GM10847 (cell line): Measurements from ENCODE around the gene LRRC15.

Source experiments
- POLR2A ChIP-seq: IDR thresholded peaks from 2 replicates; pipeline ENCODE4 v1.6.1; 2011; ENCODE audit not compliant: insufficient read length; ENCODE audit errors: extremely low read depth

The LRRC15 gene

GRCh38 chr3:194369522-194370279 lies at the start of gene LRRC15:
Gene LRRC15, minus strand, starts transcription at chr3:194369743. Its CDS starts 8,700 bp downstream, at chr3:194361043.
- TF ChIP-seq POLR2A = no peak

DNA sequence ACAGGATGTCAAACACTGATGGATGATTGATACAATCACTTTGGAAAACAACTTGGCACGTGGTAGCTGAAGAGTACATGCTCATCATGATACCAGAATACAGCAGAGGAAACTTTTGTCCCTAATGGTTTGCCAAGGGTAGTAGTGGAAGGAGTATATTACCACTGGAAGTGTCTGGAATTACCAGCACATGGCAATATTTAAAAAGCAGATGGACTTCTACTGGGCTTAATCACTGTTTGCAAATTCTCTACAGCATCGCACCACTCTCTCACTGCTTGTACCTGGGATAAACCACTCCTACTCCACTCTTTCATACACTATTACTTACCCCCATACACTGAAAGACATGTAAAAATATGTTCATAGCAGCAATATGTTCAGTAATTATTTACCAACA lies 49.1 kb upstream of the LRRC15 start:
- TF ChIP-seq POLR2A = no peak

DNA sequence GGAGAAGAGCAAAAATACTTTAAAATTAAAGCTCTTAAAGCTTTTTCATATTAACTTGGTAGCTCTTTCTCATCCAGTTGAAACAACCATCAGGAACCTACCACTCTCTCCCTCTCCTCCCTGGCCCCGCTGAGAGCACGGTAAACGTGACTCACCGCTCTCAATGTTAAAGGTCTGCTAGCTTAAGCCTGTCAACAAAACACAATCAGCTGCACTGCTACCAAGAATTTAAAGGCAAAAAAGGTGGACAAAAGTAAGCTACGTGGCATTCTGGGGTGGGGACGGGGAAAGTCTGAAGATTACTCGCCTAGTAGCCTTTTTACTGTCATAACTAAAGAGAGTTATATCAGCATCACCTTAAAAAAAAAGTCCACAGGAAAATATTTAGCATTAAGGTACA lies 37.9 kb upstream of the LRRC15 start:
- no peak for TF ChIP-seq POLR2A

DNA sequence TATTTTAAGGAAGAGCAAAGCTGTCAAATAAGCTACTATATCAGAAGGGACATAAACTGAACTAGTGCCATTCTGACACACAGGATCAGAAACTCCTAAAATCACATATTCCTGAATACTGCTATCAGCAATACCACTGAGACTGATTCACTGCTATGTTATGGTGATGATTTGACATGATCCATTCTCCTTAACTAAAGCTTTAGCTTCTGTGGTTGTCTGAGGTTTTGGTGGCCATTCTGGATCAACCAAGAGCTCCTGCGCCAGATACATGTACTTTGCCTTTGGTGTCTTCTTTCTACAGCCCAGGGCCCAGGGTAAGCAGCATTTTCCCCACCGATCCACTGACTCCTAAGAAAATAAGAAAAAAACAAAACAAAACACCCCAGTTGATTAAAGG lies 36.2 kb upstream of the LRRC15 start:
- TF ChIP-seq POLR2A = no peak

DNA sequence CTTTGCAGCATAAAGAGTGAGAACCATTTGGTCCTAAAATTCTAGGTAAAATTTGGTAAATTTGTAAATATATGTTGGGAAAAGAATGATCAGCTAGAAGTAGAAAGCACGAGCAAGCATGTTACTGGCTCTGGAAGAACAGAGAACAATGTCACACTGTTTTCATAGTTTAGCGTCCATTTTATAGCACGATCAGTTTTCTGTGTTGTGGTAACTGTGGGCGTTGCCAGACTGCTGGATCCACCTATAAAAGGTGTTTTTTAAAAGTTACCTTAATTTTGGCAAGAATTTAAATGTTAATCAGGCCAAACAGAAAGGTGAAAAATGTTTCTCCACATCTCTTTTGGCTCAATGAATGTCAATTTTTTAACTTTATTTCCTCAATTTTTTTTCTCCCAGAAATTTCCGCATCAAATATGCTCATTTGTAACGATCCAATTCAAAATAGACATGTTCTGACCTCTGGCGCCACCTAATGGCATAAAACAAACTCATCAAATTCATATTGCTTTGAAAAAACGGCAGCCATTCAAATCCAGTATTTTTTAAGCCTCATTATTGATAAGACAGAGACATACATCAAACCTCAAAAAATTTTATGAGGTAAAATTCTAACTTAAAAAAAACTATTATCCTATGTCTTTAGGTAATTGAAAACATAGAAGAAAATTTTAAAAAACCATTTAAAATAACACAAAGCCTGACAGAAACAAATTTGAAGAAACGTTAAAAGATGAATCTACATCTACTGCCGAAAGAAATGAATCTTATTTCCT lies 35.0 kb upstream of the LRRC15 start:
- TF ChIP-seq POLR2A = no peak

GRCh38 chr3:194401868-194402329 lies 32.4 kb upstream of the LRRC15 start:
- no peak for TF ChIP-seq POLR2A

DNA sequence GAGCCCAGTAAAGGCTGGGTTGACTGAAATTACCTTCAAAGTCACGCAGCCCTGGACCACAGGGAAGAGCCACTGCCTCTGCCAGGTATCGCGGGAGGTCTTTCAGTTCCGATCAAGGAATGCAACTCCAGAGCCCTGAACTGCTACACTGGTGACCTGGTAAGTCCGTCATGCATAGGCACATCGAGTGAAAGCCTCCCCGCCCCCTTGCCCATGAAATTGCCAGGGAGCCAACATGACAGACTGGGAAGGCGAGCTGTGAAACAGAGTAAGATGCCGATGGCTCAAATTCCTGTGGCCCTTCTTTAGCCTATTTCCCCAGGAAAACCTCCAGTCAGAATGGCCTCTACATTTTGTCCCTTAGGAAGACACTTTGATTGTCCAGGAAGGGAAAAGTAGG lies 31.8 kb upstream of the LRRC15 start:
- TF ChIP-seq POLR2A = no peak

- no peak for TF ChIP-seq POLR2A
Measured at GRCh38 chr3:194399874-194400411, 30.4 kb upstream of the LRRC15 start.

DNA sequence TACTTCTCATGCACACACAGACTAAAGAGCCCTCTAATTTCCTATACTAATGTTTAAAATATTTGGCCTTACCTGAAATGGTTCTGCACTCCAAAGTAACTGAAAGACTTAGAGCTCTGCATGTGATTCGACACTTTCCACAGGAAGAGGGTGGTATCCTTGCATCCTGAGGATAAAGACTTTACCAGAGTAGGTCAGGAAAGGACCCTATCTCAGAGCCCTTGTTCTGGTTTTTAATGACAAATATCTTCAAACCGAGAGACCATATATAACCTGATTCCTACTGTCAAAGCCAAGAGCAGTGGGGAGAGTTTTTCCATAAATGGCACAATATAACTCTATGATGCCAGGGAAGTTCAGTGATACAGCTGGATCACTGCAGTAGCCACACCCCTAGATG lies 29.6 kb upstream of the LRRC15 start, which contains the start of gene GP5:
GP5 (minus strand) TSS at position 101 of the 400 bp plus-strand sequence. CDS start 984 bp downstream, outside the sequence.
- TF ChIP-seq POLR2A = no peak

GRCh38 chr3:194397757-194398312 lies 28.3 kb upstream of the LRRC15 start:
- no peak for TF ChIP-seq POLR2A

DNA sequence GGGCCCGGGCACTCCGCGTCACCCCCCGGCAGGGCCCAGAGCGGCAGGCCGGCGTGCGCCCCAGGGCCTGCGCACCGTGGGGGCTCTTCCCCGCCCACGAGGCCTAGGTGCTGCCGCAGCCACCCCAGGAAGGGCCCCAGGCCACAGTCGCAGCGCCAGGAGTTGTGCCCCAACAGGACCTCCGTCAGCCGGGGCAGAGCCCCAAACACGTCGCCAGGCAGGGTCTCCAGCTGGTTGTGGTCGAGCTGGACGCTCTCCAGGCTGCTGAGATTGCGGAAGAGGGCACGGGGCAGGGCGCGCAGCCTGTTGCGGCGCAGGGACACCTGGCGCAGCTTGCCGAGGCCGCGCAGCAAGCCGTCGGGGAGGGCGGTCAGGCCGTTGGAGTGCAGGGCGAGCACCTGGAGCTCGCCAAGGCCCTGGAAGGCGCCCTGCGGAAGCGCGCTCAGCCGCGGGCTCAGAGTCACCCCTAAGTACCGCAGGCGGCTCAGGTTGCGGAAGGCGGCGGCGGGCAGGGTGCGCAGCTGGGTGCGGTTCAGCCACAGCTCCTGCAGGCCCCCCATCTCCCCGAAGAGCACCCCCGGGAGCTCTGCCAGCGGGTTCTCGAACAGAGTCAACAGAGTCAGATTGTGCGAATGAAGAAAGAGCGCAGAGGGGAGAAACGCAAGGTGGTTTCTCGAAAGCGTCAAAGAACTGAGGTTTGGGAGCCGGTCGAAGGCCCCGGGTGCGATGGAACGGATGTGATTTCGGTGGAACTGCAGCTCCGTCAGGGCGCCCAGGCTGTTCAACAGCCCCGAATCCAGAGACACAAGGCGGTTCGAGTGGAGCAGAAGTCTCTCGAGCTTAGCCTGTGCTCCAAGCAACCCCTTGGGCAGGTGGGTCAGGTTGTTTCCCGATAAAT lies 27.6 kb upstream of the LRRC15 start:
- no peak for TF ChIP-seq POLR2A

DNA sequence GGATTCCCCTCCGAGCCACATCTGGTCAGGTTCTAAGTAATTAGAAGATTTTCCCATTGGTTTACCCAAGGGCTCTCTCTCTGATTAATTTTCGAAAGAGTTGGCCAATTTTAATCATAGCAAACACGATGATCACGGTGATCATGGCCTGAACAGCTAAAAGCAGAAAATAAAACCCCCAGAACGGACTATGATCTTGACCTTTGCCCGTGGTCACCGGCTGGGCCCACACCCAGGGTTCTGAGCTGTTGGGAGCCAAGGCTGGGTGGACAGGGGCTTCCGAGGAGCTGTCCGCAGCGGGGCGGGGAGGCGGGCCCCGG lies 27.0 kb upstream of the LRRC15 start:
- no peak for TF ChIP-seq POLR2A

- TF ChIP-seq POLR2A = no peak
Measured at GRCh38 chr3:194395778-194396538, 26.4 kb upstream of the LRRC15 start.

- no peak for TF ChIP-seq POLR2A
Measured at GRCh38 chr3:194395212-194395611, 25.7 kb upstream of the LRRC15 start.
